ENCODE results near the gene MYO15B.

The MYO15B gene

GRCh38 chr17:75646638-75646992 lies 59.0 kb downstream of the MYO15B start:
- Histone ChIP-seq H3K36me3 (peaks cover 17 to 53% (median 37%) of the 10 kb centered on the region in 11 experiments), H3K4me3 (no peak overlapping the region), H3K4me1 (peaks cover 16 to 47% (median 30%) of the 10 kb centered on the region in 10 experiments), H3K4me2 (peak overlapping the region; percentile 60 to 93 (median 77); a peak in 20 of 22 replicates), H3K9me3 (replicated peaks in 1 of 11) (no peaks in the 10 kb centered on the region), H3K27ac (peak overlapping the region in 10 of 11 experiments; percentile 44 to 81 (median 69); a peak in 17 of 22 replicates), H3K27me3 (no peaks in the 10 kb centered on the region), H4K20me1 (no peaks in the 10 kb centered on the region), H3K9ac (peak overlapping the region in 6 of 11 experiments; percentile 22 to 63 (median 60); a peak in 11 of 22 replicates)
- TF ChIP-seq Cebpa-rat (IDR thresholded peaks at IDR 0.05) = no peak

- H3K27me3 ChIP-seq = no peaks in the 10 kb centered on the region
- peaks cover 16 to 42% (median 26%) of the 10 kb centered on the region in 10 experiments for H3K4me1 ChIP-seq
- peak overlapping the region in 7 of 11 experiments; percentile 65 to 81 (median 70); a peak in 12 of 22 replicates for H3K27ac ChIP-seq
- TF ChIP-seq Cebpa-rat (IDR thresholded peaks at IDR 0.05) = no peak
- 0 out of 22 replicates have a peak overlapping the region, but pooled peaks of 2 of the 11 experiments have one; percentile 10 to 63 for H3K9ac ChIP-seq
- no peak overlapping the region for H3K4me3 ChIP-seq
- no peaks in the 10 kb centered on the region for H4K20me1 ChIP-seq
- peaks cover 22 to 58% (median 41%) of the 10 kb centered on the region in 11 experiments for H3K36me3 ChIP-seq
- H3K9me3 ChIP-seq (replicated peaks in 1 of 11) = no peaks in the 10 kb centered on the region
- peak overlapping the region in 2 of 11 experiments; percentile 75 to 87; a peak in 3 of 22 replicates for H3K4me2 ChIP-seq
Observed at GRCh38 chr17:75647061-75647460, 59.5 kb downstream of the MYO15B start.

- Histone ChIP-seq H3K4me3 (no peak overlapping the region), H3K27ac (no peak overlapping the region), H4K20me1 (no peaks in the 10 kb centered on the region), H3K36me3 (peaks cover 27 to 62% (median 46%) of the 10 kb centered on the region in 11 experiments), H3K9me3 (replicated peaks in 1 of 11) (no peaks in the 10 kb centered on the region), H3K9ac (0 out of 22 replicates have a peak overlapping the region, but pooled peaks of 1 of the 11 experiments have one; percentile 4), H3K4me2 (no peak overlapping the region), H3K4me1 (peaks cover 20 to 41% (median 27%) of the 10 kb centered on the region in 10 experiments), H3K27me3 (no peaks in the 10 kb centered on the region)
- no peak for TF ChIP-seq Cebpa-rat (IDR thresholded peaks at IDR 0.05)
Observed at GRCh38 chr17:75647921-75648320, 60.3 kb downstream of the MYO15B start.

- H3K9me3 ChIP-seq (replicated peaks in 1 of 11) = no peaks in the 10 kb centered on the region
- no peak overlapping the region for H3K4me2 ChIP-seq
- H3K9ac ChIP-seq = peak overlapping the region in 1 of 11 experiments; percentile 8; a peak in 2 of 22 replicates
- H4K20me1 ChIP-seq = no peaks in the 10 kb centered on the region
- no peak for TF ChIP-seq Cebpa-rat (IDR thresholded peaks at IDR 0.05)
- no peak overlapping the region for H3K27ac ChIP-seq
- H3K4me1 ChIP-seq = peaks cover 20 to 54% (median 41%) of the 10 kb centered on the region in 10 experiments
- H3K4me3 ChIP-seq = no peak overlapping the region
- no peaks in the 10 kb centered on the region for H3K27me3 ChIP-seq
- peaks cover 27 to 56% (median 45%) of the 10 kb centered on the region in 11 experiments for H3K36me3 ChIP-seq
Observed at GRCh38 chr17:75649687-75650086, 62.1 kb downstream of the MYO15B start.

DNA sequence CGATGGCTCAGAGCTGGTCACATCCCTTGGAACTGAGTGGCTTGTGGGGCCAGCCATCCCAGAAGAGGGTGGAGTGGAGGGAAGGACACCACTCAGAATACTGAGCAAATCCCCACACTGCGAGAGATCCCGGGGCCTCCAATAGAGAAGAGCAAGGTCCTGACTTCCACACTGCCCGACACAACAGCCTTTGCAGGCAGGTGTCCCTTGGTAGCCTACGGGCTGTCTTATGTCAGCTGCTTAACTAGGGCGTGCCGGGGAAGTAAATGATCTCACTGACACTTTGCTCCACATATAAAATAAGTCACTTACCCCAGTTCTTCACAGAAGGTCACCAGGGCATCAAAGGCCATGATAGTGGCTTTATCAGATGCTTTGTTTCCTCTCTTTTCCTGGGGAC lies 63.3 kb downstream of the MYO15B start:
- H3K27ac ChIP-seq = no peak overlapping the region
- H3K4me1 ChIP-seq = peaks cover 12 to 46% (median 33%) of the 10 kb centered on the region in 10 experiments
- peaks cover 32 to 65% (median 50%) of the 10 kb centered on the region in 11 experiments for H3K36me3 ChIP-seq
- no peak overlapping the region for H3K4me2 ChIP-seq
- H3K4me3 ChIP-seq = no peak overlapping the region
- H3K27me3 ChIP-seq = no peaks in the 10 kb centered on the region
- H3K9me3 ChIP-seq (replicated peaks in 1 of 11) = no peaks in the 10 kb centered on the region
- H4K20me1 ChIP-seq = no peaks in the 10 kb centered on the region
- TF ChIP-seq Cebpa-rat (IDR thresholded peaks at IDR 0.05) = no peak
- H3K9ac ChIP-seq = no peak overlapping the region

GRCh38 chr17:75652341-75652740 lies 64.7 kb downstream of the MYO15B start:
- no peak for TF ChIP-seq Cebpa-rat (IDR thresholded peaks at IDR 0.05)
- H3K36me3 ChIP-seq = peaks cover 38 to 80% (median 55%) of the 10 kb centered on the region in 11 experiments
- H3K27ac ChIP-seq = peak overlapping the region in 8 of 11 experiments; percentile 1 to 70 (median 41); a peak in 11 of 22 replicates

DNA sequence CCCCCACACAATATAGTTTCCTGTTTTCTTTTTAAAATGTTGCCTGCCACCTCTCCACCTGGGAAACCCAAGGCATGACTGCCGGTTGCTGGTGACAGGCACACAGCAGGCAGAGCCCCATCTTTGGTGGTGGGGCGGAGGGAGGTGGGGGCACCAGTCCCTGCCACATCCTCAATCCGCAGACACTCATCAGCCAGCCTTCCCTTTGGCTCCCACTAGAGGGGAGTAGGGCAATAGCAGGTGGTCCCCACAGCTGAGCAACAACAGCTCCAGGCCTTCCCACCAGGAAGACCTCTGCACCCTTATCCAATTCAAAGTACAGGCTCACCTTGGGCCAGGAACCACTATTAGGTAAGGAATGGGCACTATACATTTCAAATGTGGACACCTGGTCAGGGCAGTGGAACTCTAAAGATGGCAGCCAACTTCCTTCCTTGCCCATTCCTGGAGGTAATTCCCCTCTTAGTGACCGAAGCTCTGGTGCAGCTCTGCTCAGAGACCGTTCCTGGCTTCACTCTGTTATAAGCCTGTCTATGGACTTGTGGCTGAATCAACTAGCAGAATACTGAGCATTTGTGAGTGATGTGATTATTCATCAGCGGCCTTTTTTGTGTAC lies 65.4 kb downstream of the MYO15B start:
- Histone ChIP-seq H3K9ac (peak overlapping the region in 5 of 11 experiments; percentile 1 to 38 (median 18); a peak in 1 of 22 replicates), H3K36me3 (peaks cover 41 to 84% (median 60%) of the 10 kb centered on the region in 11 experiments), H3K4me3 (no peak overlapping the region), H3K9me3 (replicated peaks in 1 of 11) (no peaks in the 10 kb centered on the region), H3K27me3 (no peaks in the 10 kb centered on the region), H3K27ac (peak overlapping the region in 8 of 11 experiments; percentile 4 to 70 (median 46); a peak in 13 of 22 replicates), H3K4me1 (peaks cover 4 to 30% (median 23%) of the 10 kb centered on the region in 10 experiments; a peak in 16 of 20 replicates), H4K20me1 (no peaks in the 10 kb centered on the region), H3K4me2 (peak overlapping the region in 8 of 11 experiments; percentile 0 to 58 (median 28); a peak in 11 of 22 replicates)
- no peak for TF ChIP-seq Cebpa-rat (IDR thresholded peaks at IDR 0.05)

More at GRCh38 chr17:75652341-75652740, 64.7 kb downstream of the MYO15B start:
- Histone ChIP-seq H3K4me2 (peak overlapping the region in 6 of 11 experiments; percentile 0 to 58 (median 51); a peak in 10 of 22 replicates), H3K27me3 (no peaks in the 10 kb centered on the region), H4K20me1 (no peaks in the 10 kb centered on the region), H3K4me1 (peaks cover 4 to 31% (median 23%) of the 10 kb centered on the region in 10 experiments; a peak in 16 of 20 replicates), H3K9me3 (replicated peaks in 1 of 11) (no peaks in the 10 kb centered on the region), H3K4me3 (no peak overlapping the region), H3K9ac (peak overlapping the region in 3 of 11 experiments; percentile 1 to 38 (median 25); a peak in 3 of 22 replicates)

GRCh38 chr17:75654176-75654575 lies 66.6 kb downstream of the MYO15B start:
- TF ChIP-seq Cebpa-rat (IDR thresholded peaks at IDR 0.05) = no peak
- Histone ChIP-seq H3K4me2 (peak overlapping the region in 7 of 11 experiments; percentile 0 to 60 (median 24); a peak in 10 of 22 replicates), H3K4me1 (peaks cover 4 to 30% (median 23%) of the 10 kb centered on the region in 10 experiments; a peak in 16 of 20 replicates), H3K27ac (peak overlapping the region in 8 of 11 experiments; percentile 10 to 70 (median 44); a peak in 15 of 22 replicates), H3K27me3 (no peaks in the 10 kb centered on the region), H3K4me3 (no peak overlapping the region), H3K9me3 (replicated peaks in 1 of 11) (no peaks in the 10 kb centered on the region), H3K36me3 (peaks cover 41 to 79% (median 58%) of the 10 kb centered on the region in 11 experiments), H4K20me1 (no peaks in the 10 kb centered on the region), H3K9ac (peak overlapping the region in 7 of 11 experiments; percentile 0 to 55 (median 27); a peak in 6 of 22 replicates)

DNA sequence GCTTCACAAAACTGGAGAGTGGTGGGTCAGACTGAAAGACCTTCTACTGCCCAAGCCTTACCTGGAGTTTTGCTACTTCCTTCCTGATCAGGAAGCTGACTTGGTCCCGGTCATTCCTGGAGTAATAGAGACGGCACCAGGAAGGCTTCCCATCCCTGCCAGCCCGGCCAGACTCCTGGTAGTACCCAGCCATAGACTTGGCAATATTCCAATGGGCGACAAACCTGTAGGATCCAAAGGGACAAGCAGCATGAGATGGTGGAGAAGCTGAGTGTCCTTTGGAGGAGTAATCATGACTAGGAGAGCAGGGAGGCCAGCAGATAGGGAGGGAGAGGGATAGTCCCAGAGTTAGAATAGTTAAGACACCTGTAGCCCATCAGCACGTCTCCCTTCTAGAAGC lies 70.6 kb downstream of the MYO15B start:
- TF ChIP-seq Cebpa-rat (IDR thresholded peaks at IDR 0.05) = no peak
- no peaks in the 10 kb centered on the region for H3K27me3 ChIP-seq
- H3K27ac ChIP-seq = no peak overlapping the region
- peaks cover 0 to 19% (median 13%) of the 10 kb centered on the region in 10 experiments; a peak in 16 of 20 replicates for H3K4me1 ChIP-seq
- peaks cover 37 to 82% (median 58%) of the 10 kb centered on the region in 11 experiments for H3K36me3 ChIP-seq
- no peak overlapping the region for H3K4me2 ChIP-seq
- H3K4me3 ChIP-seq = no peak overlapping the region
- H4K20me1 ChIP-seq = no peaks in the 10 kb centered on the region
- H3K9ac ChIP-seq = no peak overlapping the region
- no peaks in the 10 kb centered on the region for H3K9me3 ChIP-seq (replicated peaks in 1 of 11)
